IMR-90 (cell line): ENCODE results near the gene SMG1.
"Not testable (repeated sequence)": the region's sequence is repeated elsewhere in the genome, so short reads cannot be mapped to it uniquely, and the experiment has no call there.

Source experiments
- BHLHE40 ChIP-seq: fragments of 150-350 bp; IDR thresholded peaks from 2 replicates; pipeline ENCODE4 v1.6.1; 2016; ENCODE audit warnings: mild to moderate bottlenecking, low read depth, low read length
- CEBPB ChIP-seq: IDR thresholded peaks from 2 replicates; pipeline ENCODE4 v1.6.1; 2012; ENCODE audit warnings: low read depth, low read length, improper control_type of control experiment
- CTCF ChIP-seq: conservative IDR thresholded peaks from 2 replicates; pipeline ENCODE4 v1.5.1; 2012; ENCODE audit warnings: mild to moderate bottlenecking, low read depth, low read length, improper control_type of control experiment
- ELK1 ChIP-seq: fragments of 150-350 bp; IDR thresholded peaks from 2 replicates; pipeline ENCODE4 v1.6.1; 2016; ENCODE audit warnings: low read depth, mild to moderate bottlenecking, low read length, moderate library complexity, borderline replicate concordance
- NFE2L2 ChIP-seq: fragments of 150-350 bp; IDR thresholded peaks from 2 replicates; pipeline ENCODE4 v1.6.1; 2016; ENCODE audit warnings: low read depth, mild to moderate bottlenecking, low read length
- SMC3 ChIP-seq: fragments of 150-350 bp; IDR thresholded peaks from 2 replicates; pipeline ENCODE4 v1.6.1; 2016; ENCODE audit warnings: low read depth, mild to moderate bottlenecking, antibody characterized with exemption, low read length, moderate library complexity

GRCh38 chr16:18901194-18901593 lies 25.0 kb downstream of the SMG1 start:
- TF ChIP-seq ELK1, NFE2L2, CTCF, BHLHE40, CEBPB, SMC3: not testable (repeated sequence)
